HG02973 (cell line): Measurements from ENCODE around the gene BBS9.

Experiments used
- ATAC-seq: cut with Tn5 transposase; IDR thresholded peaks from one replicate; pipeline ENCODE4 v1.9.1; 2021; ENCODE audit warnings: moderate library complexity; ENCODE audit not compliant: unreplicated experiment

Gene BBS9

DNA sequence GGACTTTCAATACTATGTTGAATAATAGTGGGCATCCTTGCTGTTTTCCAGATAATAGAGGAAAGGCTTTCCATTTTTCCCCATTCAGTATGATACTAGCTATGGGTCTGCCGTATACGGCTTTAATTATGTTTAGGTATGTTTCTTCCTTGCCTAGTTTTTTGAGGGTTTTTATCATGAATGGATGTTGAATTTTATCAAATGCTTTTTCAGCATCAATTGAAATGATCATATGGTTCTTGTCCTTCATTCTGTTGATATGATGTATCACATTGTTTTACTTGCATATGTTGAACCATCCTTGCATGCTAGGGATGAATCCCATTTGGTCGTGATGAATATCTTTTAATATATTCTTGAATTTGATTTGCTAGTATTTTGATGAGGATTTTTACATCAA, 11.0 kb upstream of the BBS9 start:
- no peak for ATAC-seq

DNA sequence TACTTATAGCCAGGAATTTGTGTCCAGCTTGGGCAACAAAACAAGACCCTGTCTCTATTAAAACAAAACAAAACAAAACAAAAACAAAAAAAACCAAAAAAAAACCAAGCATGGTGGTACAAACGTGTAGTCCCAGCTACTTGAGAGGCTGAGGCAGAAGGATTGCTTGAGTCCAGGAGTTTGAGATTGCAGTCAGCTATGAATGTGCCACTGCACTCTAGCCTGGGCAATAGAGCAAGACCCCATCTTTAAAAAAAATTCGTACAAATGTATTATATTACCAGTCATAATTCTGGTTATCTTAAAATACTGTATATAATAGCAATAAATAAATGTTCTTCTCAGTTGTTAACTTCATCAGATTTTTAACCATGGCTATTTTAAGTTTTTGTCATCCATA, 2.3 kb upstream of the BBS9 start:
- ATAC-seq, result no peak

DNA sequence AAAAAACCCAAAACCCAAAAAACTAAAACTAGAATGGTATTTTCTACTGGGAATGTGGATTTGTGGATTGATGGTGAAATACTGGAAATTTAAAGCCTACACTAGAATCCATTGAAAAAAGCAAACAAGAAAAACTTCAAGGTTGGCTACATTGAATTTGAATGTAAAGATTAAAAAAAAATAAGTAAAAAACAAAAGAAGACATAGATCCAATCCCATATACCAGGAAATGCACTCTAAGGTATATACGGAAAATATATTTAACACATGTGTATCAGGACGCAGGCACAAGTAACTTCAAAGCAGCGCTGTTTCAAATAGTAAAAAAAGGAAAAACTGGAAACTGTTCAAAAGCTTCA, 754 bp upstream of the BBS9 start:
- ATAC-seq, result no peak

DNA sequence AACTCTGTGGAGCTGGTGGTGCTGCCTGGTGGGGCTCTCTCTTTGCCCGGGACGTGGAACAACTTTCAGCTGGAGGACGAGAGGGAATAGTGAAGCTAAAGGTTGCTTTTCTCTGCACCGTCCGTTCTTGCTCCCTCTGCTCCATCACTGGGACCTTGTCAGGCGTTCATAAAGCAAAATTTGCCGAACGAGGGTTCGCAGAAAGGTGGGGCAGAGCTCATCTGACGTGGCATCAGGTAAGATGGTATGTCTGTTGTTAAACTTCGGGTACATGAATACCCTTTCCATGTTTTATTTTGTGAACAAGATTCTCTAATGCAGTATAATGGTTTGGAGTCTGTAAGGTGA, 416 bp downstream of the BBS9 start:
- ATAC-seq, result peak; percentile 2

DNA sequence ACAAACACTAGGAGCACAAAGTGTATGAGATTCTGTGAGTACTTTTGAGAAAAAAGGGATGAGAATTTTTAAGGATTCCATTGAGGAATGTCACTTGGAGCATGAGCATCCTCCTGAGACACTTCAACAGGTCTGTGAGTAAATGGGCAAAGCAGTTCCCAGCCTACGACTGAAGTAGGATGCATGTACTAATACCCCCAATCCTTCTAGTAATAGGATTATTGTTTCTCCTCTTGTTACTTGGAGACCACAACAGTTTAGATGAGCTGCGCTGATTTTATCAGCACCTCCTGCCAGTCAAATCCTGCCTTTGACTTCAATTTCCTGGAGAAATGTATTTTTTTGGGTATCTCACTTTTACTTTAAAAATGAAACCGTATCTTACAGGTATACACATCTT, 820 bp downstream of the BBS9 start:
- no peak for ATAC-seq

DNA sequence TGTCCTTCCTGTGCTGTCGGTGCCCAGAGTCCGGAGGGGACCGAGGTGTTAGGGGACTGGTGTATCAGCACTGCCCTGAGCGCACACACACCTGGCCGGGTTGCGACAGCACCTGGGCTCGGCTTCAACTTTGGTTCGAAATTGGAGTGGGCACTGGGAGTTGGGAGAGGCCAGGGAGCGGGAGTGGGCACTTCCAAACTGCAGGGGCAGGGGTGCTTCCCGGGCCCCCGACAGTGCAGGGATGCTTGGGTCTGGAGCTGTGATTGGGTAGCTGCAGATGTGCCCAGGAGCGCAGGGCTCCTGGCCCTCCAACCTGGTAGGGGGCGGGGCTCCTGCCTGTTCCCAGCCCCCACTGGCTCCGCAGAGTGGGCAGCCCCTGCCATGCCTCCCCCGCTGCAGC, 7.7 kb downstream of the BBS9 start:
- no peak for ATAC-seq

DNA sequence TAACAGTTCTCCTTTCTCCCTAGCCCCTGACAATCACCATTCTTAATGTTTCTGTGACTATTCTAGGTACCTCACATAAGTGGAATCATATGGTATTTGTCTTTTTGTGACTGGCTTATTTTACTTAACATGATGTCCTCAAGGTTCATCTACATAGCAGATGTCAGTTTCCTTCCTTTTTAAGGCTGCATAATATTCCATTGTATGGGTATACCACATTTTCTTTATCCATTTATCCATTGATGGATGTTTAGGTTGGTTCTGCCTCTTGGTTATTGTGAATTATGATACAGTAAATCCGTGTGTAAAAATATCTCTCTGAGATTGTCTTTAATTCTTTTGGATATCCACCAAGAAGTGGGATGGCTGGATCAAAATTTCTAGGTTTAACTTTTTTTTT, 13.2 kb downstream of the BBS9 start:
- no peak for ATAC-seq

DNA sequence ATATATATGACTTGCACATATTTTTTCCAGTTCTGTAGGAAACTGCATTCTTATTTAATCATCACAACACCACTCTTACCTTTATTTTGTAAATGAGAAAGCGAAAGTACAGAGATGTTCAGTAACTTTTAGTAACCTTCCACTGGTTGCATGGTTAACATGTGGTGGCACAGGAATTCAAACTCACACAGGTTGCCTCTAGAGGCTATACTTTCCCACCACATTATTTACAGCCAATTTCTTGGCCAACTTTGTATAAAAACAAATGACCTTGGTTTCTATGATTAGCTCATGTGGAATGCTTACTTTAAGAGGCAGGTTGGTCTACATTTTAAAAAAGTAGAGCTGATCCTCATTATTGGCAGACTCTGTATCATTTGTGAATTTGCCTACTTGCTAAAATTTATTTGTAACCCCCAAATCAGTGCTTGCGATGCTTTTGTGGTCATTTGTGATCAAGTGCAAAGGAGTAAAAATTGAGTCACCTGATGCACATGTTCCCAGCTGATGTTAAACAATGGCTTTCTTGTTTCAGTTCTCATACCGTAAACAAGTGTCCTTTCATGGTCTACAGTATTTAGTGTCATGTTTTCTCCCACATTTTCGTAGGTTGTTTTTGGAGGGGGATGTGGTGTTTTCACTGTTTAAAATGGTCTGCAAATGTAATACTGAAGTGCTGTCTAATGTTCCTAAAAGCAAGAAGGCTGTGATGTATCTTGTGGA, 14.8 kb downstream of the BBS9 start:
- ATAC-seq, result no peak

DNA sequence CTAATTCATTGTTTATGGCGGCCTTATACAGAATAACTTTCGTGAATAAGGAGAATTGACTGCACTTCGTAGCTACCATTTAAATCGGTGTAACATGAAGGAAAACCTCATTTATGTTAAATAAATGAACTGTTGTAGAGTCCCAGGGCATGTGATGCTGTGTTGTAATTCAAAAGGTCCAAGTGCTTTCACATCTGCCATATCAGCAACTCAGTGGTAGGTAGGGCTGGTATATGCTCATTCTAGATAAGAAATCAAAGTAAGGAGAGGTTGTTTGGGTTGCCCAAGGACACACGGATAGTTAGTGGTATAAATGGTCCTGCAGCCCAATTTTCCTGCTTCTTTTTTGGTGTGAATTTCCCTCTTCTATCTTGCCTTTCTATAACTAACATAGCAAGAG, 15.8 kb downstream of the BBS9 start:
- ATAC-seq, result no peak

DNA sequence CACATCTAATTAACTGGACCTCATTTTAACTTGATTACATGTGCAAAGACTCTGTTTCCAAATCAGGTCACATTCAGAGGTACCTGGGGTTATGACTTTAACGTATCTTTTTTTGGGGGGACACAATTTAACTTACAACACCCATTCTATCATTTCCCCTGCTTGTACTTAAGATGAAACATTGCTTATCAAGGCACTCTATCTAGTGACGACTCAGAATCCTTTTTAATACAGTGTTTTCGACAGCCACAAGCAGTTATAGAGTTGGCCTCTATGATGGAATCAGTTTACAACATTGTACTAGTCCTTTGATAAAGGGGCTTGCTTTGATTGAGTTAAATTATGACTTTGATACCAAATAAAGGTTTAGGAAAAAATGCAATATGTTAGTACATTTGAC, 22.7 kb downstream of the BBS9 start:
- no peak for ATAC-seq

DNA sequence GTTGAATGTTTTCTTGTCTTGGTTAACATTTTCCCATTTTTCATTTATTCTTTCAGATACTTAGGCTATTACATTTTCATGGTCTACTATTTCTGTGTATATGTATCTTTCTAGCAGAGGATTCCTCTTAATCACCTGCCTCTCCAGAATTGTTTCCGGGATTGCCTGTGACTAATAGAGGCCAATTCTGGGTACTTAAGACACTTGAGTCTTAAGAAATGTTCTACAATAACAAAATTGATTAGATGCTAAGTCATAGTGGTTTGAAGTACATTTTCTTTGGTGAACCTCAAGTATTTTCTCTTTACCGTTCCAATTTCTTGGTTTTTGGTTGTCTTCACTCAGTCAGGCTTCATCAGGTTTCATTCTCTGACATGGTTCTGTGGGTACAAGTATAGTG, 26.4 kb downstream of the BBS9 start:
- no peak for ATAC-seq

DNA sequence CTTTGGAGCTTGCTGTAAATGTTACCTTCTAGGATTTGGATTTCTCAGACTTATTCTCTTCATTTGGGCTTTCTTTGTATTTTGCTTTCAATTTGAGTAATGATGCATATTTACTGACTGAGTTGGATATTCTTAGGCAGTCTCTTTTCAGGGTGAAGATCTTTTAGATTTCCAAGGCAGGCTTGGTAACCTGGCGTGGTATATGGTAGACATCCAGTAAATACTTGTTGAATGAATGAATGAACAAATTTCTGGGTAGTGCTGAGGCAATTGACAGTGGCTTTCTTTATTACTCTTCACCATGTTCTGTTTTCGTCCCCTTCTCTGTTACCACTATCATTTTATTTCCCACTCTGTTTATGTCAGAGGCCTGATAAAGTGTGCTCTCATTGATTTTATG, 27.1 kb downstream of the BBS9 start:
- ATAC-seq, result no peak

DNA sequence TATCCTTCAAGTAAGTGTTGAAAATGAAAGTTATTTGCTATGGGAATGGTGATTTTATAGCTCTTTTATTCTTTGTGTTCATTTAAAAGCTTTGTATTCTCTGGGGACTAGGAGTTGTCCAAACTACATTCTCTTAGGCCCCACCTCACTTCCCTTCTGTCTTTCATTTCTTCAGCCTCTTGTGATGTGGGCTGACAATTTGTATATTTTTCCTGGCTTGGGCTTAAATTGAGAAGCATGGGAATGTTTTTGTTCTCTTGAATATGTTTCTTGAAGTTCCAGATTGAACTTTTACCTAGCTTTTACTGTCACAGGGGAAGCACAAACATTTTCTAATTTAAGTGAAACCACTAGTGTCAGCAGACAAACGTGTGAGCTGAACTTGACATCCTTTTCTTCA, 27.9 kb downstream of the BBS9 start:
- no peak for ATAC-seq

DNA sequence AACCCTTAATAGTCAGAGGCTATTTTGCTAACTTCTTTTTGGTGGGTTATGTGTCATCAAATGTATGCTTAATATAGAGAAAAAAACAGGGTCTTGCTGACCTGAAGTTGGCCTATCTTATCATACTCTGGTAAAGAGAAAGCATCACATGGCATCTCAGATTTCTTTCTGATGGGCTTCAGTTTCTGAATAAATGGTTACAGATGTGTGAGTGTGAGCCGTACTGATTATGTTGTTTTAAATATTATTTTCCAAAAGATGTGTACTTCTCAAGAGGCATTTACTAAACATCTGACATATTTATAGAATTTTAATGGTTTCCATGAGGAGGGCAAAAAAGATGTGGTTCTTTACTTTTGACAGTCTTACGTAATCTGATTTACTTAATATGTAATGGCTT, 28.4 kb downstream of the BBS9 start:
- ATAC-seq, result no peak

DNA sequence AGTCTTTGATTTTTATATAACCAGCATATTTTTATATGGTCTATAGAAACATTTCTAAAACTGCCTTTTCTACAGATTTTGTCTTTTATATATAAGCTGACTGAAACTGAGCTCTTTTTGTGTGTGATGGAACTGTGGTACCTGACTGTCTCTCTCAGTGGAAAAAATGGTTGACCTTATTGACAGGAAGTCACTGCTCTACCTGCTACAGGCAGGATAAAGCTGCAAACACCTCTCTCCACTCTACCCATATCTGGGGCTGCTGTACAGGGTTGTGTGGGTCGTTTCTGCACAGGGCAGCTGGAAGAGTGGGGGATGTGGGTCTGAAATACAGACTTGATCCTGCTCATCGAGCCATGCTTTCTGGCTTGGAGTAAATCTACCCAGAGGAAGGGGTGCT, 48.5 kb downstream of the BBS9 start:
- ATAC-seq, result no peak

DNA sequence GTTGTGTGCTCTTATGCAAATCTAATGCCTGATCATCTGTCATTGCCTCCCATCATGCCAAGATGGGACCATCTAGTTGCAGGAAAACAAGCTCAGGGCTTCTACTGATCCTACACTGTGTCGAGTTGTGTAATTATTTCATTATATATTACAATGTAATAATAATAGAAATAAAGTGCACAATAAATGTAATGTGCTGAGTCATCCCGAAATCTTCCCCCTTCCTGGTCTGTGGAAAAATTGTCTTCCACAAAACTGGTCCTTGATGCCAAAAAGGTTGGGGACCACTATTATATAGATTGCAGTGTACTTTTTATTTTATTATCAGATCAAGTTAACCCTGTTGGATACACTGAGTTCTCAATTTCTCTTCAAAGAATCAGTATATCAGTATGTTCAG, 50.2 kb downstream of the BBS9 start:
- no peak for ATAC-seq

DNA sequence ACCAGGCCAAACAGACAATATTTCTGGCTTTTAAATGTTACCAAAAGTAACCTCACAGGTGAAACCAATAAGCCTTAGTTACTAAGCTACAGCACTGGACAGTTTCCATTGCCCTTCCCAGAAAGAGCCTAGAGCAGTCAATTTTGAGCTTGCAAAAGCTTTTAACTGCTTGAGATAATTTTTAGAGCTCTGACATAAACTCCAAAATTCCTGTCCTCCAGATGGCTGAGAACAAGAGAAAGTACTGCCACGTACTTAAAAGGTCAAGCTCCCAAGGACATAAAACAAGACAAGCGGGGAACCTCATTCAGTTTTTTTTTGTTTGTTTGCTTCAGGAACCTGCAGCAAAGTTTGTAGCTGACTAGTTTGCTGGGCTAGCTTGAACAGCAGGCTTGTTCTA, 54.1 kb downstream of the BBS9 start:
- no peak for ATAC-seq

DNA sequence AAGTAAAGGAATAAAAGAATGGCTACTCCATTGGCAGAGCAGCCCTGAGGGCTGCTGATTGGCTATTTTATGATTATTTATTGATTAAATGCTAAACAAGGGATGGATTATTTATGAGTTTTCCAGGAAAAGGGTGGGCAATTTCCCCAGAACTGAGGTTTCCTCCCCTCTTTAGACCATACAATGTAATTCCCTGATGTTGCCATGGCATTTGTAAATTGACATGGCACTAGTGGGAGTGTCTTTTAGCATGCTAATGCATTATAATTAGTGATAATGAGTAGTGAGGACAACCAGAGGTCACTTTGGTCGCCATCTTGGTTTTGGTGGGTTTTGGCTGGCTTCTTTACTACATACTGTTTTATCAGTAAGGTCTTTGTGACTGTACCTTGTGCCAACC, 55.5 kb downstream of the BBS9 start:
- no peak for ATAC-seq

DNA sequence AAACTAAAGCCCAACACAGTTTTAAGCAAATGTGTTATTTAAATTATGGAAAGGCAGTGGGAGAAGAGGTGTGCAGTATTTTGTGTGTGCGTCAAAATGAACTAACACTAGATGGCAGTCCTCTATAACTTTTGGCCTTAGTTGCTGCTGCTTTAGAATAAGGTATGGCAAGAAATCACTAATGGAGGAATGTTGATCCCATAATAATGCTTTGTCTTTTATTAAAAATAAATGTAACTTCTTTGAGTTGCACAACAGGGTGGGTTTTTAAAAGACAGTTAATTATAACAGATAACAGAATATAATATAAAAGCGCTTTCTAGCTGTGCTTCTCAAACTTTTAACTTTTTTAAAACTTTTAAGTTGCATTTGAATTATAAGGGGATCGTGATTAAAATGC, 56.4 kb downstream of the BBS9 start:
- peak; percentile 67 for ATAC-seq

DNA sequence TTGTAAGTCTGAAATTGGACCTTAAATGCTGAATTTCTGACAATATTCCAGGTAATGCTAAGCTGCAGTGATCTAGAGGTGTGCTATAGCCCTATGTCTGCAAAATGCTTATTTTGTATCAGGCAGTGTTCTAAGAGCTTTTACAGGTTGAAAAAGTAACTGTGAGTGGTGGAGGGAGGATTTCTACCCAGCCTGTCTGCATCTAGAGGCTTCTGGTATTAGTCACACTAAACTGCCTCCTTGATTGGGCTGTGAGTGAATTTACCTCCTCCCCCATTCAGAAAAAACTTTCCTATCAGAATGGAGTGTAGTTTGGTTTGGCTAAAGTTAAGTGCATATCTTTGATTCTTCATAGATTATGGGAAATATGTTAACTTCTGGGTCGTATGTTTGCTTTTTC, 56.8 kb downstream of the BBS9 start:
- ATAC-seq, result no peak

DNA sequence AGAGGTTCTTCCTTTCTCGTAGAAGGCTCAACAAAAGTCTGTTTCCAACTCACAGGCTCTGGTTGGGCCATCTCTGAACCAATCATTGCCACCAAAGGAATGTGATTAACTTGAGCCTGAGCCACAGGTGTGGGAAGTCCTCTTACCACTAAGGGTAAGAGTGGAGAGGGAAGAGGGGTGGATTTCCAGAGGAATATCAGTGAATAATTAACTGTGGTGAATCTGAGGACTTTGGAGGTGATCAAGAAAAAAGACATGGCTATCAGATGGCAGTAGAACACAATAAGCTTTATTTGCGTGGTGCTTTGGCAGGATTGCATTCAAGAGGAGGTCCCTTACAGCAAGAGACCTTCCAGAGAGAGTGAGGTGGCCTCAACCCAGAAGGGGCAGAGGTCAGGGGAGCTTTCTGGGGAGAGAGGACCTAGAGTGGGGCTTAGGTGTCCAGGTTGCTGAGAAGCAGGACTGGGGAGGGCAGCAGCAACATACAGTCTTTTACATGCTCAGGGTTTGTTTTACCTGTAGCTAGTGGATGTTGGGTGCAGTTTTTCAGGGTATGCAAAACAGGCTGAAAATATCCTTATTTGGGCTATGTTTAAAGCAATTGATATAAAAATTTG, 61.4 kb downstream of the BBS9 start:
- no peak for ATAC-seq

DNA sequence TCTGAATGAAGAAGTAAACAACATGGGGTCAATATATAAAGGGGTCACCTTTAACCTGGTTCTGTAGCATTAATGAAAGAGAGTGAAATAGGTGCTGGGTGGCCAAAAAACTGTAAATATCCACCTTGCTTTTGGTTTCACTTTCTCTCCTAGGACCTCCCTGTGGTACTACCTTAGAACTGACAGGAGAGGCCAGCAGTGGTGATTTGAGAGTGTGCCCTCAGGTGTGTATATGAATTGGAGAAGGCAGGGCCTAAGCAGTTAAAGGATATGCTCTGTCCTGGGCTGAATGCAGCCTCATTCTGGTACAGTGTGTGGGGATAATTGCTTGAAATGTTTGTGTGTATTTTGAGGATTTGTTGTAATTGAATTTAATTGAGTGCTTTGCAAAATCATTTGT, 62.0 kb downstream of the BBS9 start:
- ATAC-seq, result peak; percentile 76

DNA sequence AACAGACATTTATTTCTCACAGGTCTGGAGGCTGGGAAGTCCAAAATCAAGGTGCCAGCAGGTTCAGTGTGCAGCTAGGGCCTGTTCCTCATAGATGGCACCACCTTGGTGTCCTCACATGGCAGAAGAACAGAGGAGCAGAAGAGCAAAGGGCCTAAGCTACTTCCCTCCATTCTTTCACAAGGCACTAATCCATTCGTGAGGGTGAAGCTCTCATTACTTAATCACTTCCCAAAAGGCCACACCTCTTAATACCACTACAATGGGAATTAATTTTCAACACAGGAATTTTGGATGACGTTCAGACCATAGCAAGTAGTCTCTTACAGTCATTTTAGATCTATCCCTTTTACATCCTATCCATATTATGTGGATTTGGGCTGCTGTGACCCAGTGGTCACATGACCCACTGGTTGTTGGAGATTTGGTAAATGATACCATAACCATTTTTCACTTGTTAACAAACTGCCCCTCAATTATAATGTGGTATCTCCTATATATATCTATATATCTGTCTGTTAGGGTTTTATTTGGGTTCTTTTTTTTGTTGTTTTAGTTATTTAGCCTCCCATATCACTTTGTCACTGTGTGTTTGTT, 63.4 kb downstream of the BBS9 start:
- ATAC-seq, result no peak
